GM12872 (cell line): ENCODE measurements around the gene SYTL3.

Source experiments
- CTCF ChIP-seq: IDR thresholded peaks from 3 replicates; pipeline ENCODE4 v1.5.1; 2011; ENCODE audit warnings: low read depth, mild to moderate bottlenecking, low read length, moderate library complexity; ENCODE audit not compliant: insufficient read depth

Gene SYTL3

GRCh38 chr6:158642097-158642601, 7.7 kb upstream of the SYTL3 start:
- no peak for TF ChIP-seq CTCF

- TF ChIP-seq CTCF, result no peak
Observed at GRCh38 chr6:158643836-158644230, 6.0 kb upstream of the SYTL3 start.

DNA sequence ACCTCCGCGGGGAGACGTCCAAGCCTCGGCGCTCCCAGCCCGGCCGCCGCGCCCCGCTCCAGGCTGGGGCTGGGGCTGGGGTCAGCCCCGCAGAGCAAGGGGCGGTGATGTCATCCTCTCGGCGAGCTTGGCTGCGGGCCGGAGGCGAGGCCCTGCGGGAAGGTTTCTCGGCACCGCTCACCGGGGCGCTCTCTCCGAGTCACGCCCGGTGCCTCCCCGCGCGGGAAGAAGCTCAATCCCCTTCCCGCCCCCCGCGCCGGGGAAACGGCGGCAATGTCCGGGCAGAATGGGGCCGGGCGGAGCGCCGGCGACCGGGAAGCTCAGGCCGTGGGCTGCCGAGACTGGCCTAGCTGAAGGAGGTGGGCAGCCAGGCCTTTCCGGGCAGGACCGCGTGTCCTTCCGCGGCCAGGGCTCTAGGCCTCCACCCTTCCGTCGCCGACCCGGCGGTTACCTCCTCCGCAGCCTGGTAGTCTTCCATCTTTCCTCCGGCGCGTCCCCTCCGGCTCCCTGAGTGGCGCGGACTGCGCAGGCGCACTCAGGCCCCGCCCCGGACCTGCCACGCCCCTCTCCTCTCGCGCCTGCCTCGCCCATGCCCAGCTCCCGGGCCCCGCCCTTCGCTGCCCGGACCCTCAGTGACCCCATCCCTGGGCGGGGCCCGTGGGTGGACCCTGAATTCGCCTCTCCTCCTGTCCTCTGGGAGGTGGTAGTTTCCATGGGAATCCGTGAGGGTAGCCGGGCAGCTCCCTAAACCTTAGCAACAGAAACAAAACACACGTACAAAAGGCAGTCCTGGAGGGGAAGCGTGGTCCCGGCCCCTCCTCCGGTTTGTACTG, 5.4 kb upstream of the SYTL3 start, which contains the start of gene DYNLT1:
TSS of gene DYNLT1 (minus strand) at position 513 of the 833 bp plus-strand sequence. CDS start at position 478, 35 bp downstream.
- TF ChIP-seq CTCF, result no peak

DNA sequence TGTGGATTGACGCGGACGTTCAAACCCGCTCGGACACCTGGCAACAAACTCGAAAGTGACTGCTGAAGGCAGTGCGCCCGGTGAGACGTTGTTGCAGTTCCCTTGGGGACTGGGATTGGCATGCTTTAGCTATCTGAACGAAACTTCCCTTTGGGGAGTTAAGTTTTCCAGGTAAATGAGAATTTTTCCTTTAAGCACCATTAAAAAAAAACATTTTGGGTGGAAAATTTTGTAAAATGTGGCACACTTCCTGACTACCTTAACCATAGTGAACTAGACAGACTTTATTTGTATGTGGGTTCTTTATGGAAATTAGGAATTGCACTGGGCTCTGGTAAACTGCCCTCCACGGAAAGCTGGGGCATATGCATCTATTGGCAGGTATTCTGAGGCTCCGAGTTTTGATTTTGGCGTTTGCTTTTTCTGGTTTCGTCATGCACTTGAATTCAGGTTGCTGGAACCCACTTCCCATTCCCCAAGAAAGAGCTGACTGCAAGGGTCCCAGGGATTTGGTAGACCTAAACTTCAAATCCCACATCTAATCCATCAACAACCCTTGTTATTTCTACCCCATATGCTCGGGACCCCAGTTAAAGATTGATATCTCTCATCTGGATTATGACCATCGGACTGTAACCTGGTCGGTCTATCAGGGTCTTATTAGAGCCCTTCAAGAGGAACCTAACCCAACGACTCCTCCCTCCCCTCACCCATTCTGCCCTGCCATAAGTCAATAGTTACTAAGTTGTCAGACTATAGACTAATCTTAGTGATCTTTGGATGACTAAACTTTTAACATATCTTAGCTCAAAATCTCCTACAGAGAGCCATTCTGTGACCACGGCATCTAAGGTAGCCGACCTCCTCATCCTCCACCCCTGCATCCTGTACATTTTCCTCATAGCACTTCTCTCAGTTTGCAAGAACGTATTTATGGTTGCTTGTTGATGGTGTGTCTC, 4.5 kb upstream of the SYTL3 start:
- TF ChIP-seq CTCF, result no peak

DNA sequence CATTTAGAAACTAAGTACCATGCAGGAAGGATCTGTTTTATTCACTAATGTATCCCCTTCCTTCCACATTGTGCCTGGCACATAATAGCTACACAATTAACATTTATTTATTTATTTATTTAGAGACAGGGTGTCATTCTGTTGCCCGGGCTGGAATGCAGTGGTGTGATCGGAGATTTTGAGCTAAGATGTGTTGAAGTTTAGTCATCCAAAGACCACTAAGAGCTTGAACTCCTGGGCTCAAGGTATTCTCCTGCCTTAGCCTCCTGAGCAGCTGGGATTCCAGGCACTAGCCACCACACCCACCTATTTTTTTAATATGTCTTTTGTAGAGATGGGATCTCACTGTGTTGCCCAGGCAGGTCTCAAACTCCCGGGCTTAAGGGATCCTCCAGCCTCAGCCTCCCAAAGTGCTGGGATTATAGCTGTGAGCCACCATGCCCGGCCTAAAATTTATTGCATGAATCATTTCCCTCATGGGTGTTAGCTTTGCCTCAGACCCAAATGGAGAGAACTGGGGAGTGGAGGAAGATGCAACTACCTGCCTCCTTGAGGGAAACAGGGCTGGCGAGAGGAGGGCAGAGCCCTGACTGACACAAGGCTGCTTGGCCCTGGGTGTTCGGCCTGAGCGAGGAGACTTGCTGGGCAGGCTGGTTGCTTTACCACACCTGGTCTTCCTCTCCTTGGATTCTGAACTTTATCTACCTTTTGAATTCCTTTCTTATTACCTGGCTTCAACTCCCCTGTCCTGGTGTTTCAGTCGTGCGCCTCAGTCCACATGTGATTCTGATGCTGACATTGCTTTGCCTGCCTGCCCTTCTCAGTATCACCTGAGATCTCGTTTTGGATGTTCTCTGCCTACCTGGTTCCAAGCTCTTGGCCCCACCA, 3.6 kb upstream of the SYTL3 start:
- TF ChIP-seq CTCF, result no peak

- no peak for TF ChIP-seq CTCF
Observed at GRCh38 chr6:158647501-158647900, 2.4 kb upstream of the SYTL3 start.
